GM10266 (cell line): ENCODE results near the gene CNKSR1.
A peak's percentile ranks its signal among the peaks of the same experiment; 100 is the strongest.

Experiments used
- DNase-seq: peaks from one replicate; pipeline ENCODE4 v3.0.0; 2012; ENCODE audit errors: extremely low spot score
- CTCF ChIP-seq: IDR thresholded peaks from 2 replicates; pipeline ENCODE4 v1.5.1; 2012; ENCODE audit warnings: mild to moderate bottlenecking, low read depth; ENCODE audit not compliant: control insufficient read depth, insufficient read depth; ENCODE audit errors: missing control alignments

The CNKSR1 gene

GRCh38 chr1:26142159-26142558 lies 35.1 kb upstream of the CNKSR1 start:
- no peak for DNase-seq

GRCh38 chr1:26145041-26145959 lies 32.0 kb upstream of the CNKSR1 start:
- DNase-seq: peak; percentile 74
- peak; percentile 70 for TF ChIP-seq CTCF

More at GRCh38 chr1:26142159-26142558, 35.1 kb upstream of the CNKSR1 start:
- TF ChIP-seq CTCF: no peak

GRCh38 chr1:26145960-26146294 lies 31.4 kb upstream of the CNKSR1 start:
- DNase-seq: no peak
- no peak for TF ChIP-seq CTCF

DNA sequence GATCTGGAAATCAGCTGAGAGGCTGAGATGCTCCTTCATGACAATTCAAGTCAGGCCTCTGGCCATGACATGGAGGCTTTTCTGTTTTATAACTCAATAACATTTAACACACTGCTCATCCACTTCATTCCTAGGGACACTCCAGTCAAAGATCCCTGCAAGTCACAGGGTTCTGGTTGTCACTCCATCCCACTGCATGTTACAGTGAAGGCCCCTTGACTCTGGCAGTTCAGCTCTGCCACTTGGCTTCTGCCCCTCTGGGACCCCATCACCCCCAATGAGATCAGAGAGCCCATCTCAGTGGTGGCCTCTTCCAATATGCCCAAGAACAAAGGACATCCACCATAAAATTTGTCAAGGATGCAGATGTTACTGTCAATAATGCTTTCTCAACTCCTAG lies 28.4 kb upstream of the CNKSR1 start:
- DNase-seq: no peak
- TF ChIP-seq CTCF: no peak

- DNase-seq: no peak
- TF ChIP-seq CTCF: no peak
Measured at GRCh38 chr1:26153966-26154532, 23.2 kb upstream of the CNKSR1 start.

DNA sequence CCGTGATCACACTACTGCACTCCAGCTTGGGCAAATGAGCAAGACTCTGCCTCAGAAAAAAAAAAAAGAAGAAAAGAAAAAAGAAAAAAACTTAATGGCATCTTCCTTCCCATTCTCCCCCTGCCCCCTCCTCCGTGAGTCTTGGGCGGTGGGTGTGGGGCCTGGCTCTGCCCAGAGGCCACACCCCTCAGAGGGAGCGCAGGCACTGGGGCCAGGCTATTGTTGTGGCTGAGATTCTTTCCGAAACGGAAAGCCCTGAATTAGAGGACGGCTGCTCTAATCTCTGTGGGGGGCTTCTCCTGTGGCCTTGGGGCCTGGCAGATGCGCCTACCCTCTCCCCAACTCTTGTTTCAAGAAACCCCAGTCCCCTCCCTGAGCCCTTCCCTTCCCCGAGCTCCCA lies 22.5 kb upstream of the CNKSR1 start:
- DNase-seq: no peak
- TF ChIP-seq CTCF: no peak

DNA sequence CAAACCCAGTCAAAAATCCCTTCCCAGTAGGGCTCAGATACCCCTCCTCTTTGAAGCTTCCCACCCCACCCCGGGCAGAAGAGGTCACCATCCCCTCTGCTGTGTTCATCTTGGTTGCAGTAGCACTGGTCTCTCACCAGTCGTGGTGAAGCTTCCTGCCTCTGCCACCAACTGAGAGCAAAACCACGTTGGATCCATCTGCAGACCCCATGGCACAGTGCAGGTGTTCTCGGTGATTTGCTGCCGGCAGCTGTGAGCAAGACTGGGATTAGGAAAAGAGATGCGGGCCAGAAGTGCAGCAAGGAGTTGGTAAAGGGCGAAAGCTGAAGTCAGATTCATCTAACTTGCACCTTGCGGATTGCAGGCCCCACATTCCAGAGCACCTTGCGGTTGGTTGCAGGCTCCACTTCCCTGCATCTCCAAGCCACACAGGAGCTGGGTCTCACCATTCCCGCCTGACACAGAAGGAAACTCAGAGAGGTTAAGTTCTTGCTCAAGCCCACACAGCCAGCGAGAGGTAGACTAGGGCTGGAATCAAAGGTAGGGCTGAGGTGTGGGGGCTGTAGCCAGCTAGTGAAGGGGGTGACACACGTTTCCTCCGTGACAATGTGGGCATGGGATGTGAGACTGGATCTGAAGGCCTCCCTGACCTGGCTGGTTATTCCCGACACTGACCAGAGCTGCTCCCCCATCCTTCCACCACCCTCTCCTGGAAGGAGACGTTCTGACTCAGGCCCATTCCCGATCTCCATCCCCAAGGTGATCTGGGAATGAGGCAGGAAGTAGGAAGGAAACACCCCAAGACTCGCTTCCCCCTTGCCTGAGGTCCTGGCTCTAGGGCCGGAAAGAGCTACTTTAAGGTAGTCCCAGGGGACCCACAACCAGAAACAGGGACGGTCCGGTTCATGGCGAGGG lies 21.7 kb upstream of the CNKSR1 start:
- no peak for TF ChIP-seq CTCF
- DNase-seq: no peak
